ENCODE data around the gene ZIC4.

Gene ZIC4

GRCh38 chr3:147404800-147405230, 1.5 kb downstream of the ZIC4 start:
- peaks cover 81% of the 10 kb centered on the region for H3K27me3 Mint-ChIP-seq (ENCODE audit: low read depth)
- peaks cover 10% of the 10 kb centered on the region for H3K9me3 Mint-ChIP-seq
- no peak overlapping the region for H3K27ac Mint-ChIP-seq
- H3K4me1 Mint-ChIP-seq (ENCODE audit: low read depth), result peaks cover 5% of the 10 kb centered on the region
- H3K4me3 Mint-ChIP-seq, result no peak overlapping the region
- peaks cover 6% of the 10 kb centered on the region for H3K36me3 Mint-ChIP-seq (ENCODE audit: low read depth)

- H3K9me3 Mint-ChIP-seq, result peaks cover 10% of the 10 kb centered on the region
- peaks cover 5% of the 10 kb centered on the region for H3K4me1 Mint-ChIP-seq (ENCODE audit: low read depth)
- no peak overlapping the region for H3K4me3 Mint-ChIP-seq
- H3K27me3 Mint-ChIP-seq (ENCODE audit: low read depth), result peaks cover 83% of the 10 kb centered on the region
- H3K36me3 Mint-ChIP-seq (ENCODE audit: low read depth), result peaks cover 6% of the 10 kb centered on the region
- no peak overlapping the region for H3K27ac Mint-ChIP-seq
Observed at GRCh38 chr3:147404000-147404799, 2.1 kb downstream of the ZIC4 start.

- Mint-ChIP-seq H3K9me3 (peaks cover 6% of the 10 kb centered on the region), H3K27ac (no peak overlapping the region), H3K4me3 (no peak overlapping the region), H3K4me1 (ENCODE audit: low read depth) (peaks cover 4% of the 10 kb centered on the region), H3K36me3 (ENCODE audit: low read depth) (peaks cover 3% of the 10 kb centered on the region), H3K27me3 (ENCODE audit: low read depth) (peaks cover 83% of the 10 kb centered on the region)
Observed at GRCh38 chr3:147403511-147403910, 2.8 kb downstream of the ZIC4 start.

- Mint-ChIP-seq H3K4me1 (ENCODE audit: low read depth) (no peaks in the 10 kb centered on the region), H3K27me3 (ENCODE audit: low read depth) (peaks cover 83% of the 10 kb centered on the region), H3K36me3 (ENCODE audit: low read depth) (no peaks in the 10 kb centered on the region), H3K9me3 (no peaks in the 10 kb centered on the region), H3K4me3 (no peak overlapping the region), H3K27ac (no peak overlapping the region)
Observed at GRCh38 chr3:147402159-147402558, 4.2 kb downstream of the ZIC4 start.

GRCh38 chr3:147401421-147401820, 4.9 kb downstream of the ZIC4 start:
- Mint-ChIP-seq H3K36me3 (ENCODE audit: low read depth) (no peaks in the 10 kb centered on the region), H3K9me3 (no peaks in the 10 kb centered on the region), H3K4me1 (ENCODE audit: low read depth) (no peaks in the 10 kb centered on the region), H3K4me3 (no peak overlapping the region), H3K27me3 (ENCODE audit: low read depth) (peaks cover 83% of the 10 kb centered on the region), H3K27ac (no peak overlapping the region)

DNA sequence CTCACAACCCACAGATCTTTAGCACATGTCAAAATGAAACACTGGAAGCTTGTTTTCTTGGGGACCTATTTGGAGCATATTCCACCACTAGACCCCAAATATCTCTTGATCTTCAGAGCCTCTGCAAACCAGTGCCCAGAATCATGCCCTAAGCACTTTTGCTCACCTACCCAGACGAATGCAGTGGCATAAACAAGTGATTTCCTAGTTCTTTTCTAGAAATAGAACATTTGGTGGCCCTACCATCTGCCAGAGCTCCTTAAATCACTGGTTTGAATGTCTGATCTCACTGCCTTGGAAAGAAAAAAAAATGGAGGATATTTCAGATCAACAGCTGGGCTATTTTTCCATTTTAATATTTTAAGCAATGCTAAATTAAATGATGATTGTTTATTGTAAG, 5.3 kb downstream of the ZIC4 start:
- H3K27me3 Mint-ChIP-seq (ENCODE audit: low read depth), result peaks cover 78% of the 10 kb centered on the region
- no peaks in the 10 kb centered on the region for H3K36me3 Mint-ChIP-seq (ENCODE audit: low read depth)
- no peaks in the 10 kb centered on the region for H3K9me3 Mint-ChIP-seq
- H3K4me1 Mint-ChIP-seq (ENCODE audit: low read depth), result no peaks in the 10 kb centered on the region
- no peak overlapping the region for H3K4me3 Mint-ChIP-seq
- no peak overlapping the region for H3K27ac Mint-ChIP-seq

GRCh38 chr3:147400111-147400510, 6.2 kb downstream of the ZIC4 start:
- H3K4me1 Mint-ChIP-seq (ENCODE audit: low read depth), result no peaks in the 10 kb centered on the region
- H3K27me3 Mint-ChIP-seq (ENCODE audit: low read depth), result peaks cover 78% of the 10 kb centered on the region
- no peak overlapping the region for H3K27ac Mint-ChIP-seq
- H3K9me3 Mint-ChIP-seq, result no peaks in the 10 kb centered on the region
- H3K36me3 Mint-ChIP-seq (ENCODE audit: low read depth), result no peaks in the 10 kb centered on the region
- H3K4me3 Mint-ChIP-seq, result no peak overlapping the region

DNA sequence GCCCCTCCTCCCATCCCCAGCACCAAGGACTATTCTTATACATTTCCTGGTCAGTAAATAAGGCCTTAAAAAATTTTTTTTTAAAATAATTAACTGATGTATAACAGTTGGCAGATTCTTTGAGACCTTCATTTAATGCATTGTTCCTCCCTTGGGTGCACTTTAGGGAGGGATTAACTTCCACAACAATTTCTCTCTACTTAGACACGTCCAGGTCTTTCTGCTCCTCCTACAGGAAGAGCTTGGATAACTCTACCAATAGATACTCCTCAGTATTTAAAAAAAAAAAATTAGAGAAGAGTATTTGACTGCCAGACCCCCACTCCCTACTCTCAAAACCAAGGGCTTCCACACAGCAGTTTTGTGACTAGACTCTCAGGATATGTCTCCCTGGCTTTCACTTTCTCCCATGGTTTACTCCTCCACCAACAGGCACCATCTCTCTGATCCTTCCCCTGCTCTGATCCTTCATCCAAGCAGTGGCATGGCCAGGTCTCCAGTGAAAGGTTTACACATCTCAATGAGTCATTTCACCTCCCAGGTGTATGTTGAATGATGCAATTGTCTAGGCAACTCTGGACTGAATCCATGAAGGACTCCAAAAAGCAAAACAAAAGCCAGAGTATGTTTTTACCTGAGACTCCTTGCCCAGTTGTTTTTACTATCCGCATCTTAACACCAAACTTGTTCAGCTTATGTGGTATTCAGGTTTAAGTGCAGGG, 7.4 kb downstream of the ZIC4 start:
- Mint-ChIP-seq H3K36me3 (ENCODE audit: low read depth) (no peaks in the 10 kb centered on the region), H3K27ac (no peak overlapping the region), H3K4me1 (ENCODE audit: low read depth) (no peaks in the 10 kb centered on the region), H3K9me3 (peaks cover 6% of the 10 kb centered on the region), H3K27me3 (ENCODE audit: low read depth) (peaks cover 80% of the 10 kb centered on the region), H3K4me3 (no peak overlapping the region)

- Mint-ChIP-seq H3K36me3 (ENCODE audit: low read depth) (no peaks in the 10 kb centered on the region), H3K4me1 (ENCODE audit: low read depth) (no peaks in the 10 kb centered on the region), H3K4me3 (no peak overlapping the region), H3K9me3 (peaks cover 6% of the 10 kb centered on the region), H3K27ac (peak overlapping the region; percentile 36), H3K27me3 (ENCODE audit: low read depth) (peaks cover 78% of the 10 kb centered on the region)
Observed at GRCh38 chr3:147397875-147398812, 8.2 kb downstream of the ZIC4 start.

- H3K4me3 Mint-ChIP-seq, result no peak overlapping the region
- H3K9me3 Mint-ChIP-seq, result peaks cover 6% of the 10 kb centered on the region
- H3K36me3 Mint-ChIP-seq (ENCODE audit: low read depth), result no peaks in the 10 kb centered on the region
- peak overlapping the region; percentile 45 for H3K27ac Mint-ChIP-seq
- peaks cover 83% of the 10 kb centered on the region for H3K27me3 Mint-ChIP-seq (ENCODE audit: low read depth)
- no peaks in the 10 kb centered on the region for H3K4me1 Mint-ChIP-seq (ENCODE audit: low read depth)
Observed at GRCh38 chr3:147397155-147397874, 9.0 kb downstream of the ZIC4 start.

GRCh38 chr3:147396712-147397046, 9.7 kb downstream of the ZIC4 start:
- Mint-ChIP-seq H3K27me3 (ENCODE audit: low read depth) (peaks cover 83% of the 10 kb centered on the region), H3K9me3 (peaks cover 6% of the 10 kb centered on the region), H3K27ac (no peak overlapping the region), H3K4me3 (no peak overlapping the region), H3K4me1 (ENCODE audit: low read depth) (no peaks in the 10 kb centered on the region), H3K36me3 (ENCODE audit: low read depth) (no peaks in the 10 kb centered on the region)

GRCh38 chr3:147395899-147396711, 10.2 kb downstream of the ZIC4 start:
- H3K9me3 Mint-ChIP-seq, result peaks cover 6% of the 10 kb centered on the region
- H3K4me3 Mint-ChIP-seq, result no peak overlapping the region
- no peak overlapping the region for H3K27ac Mint-ChIP-seq
- H3K36me3 Mint-ChIP-seq (ENCODE audit: low read depth), result no peaks in the 10 kb centered on the region
- H3K27me3 Mint-ChIP-seq (ENCODE audit: low read depth), result peaks cover 83% of the 10 kb centered on the region
- no peaks in the 10 kb centered on the region for H3K4me1 Mint-ChIP-seq (ENCODE audit: low read depth)

DNA sequence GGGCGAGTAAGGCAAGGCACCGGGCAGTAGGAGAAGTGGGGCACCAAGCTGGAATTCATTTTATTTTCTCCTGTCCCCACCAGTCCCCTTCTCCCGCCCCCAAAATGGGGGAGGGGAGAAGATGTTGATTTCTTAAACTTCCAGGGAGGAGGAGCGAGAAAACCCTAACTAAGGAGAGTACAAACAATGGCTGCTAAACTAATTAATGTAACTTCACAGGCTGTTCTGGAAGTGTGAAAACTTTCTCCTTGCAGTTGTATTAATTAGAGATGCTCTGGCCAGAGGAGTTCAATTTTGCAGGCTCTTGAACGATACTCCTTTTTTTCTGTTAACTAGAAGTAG, 11.5 kb downstream of the ZIC4 start:
- Mint-ChIP-seq H3K4me3 (no peak overlapping the region), H3K27ac (no peak overlapping the region), H3K27me3 (ENCODE audit: low read depth) (peaks cover 85% of the 10 kb centered on the region), H3K36me3 (ENCODE audit: low read depth) (no peaks in the 10 kb centered on the region), H3K9me3 (peaks cover 6% of the 10 kb centered on the region), H3K4me1 (ENCODE audit: low read depth) (no peaks in the 10 kb centered on the region)

Measured in T-helper 1 cell treated with Interleukin-12 subunit alpha and Interleukin-12 subunit beta and Interleukin-4 antibody, amounts not matched to agents 30 μg/mL and 1 μg/mL, for 36 hours (primary cell).